Myometrial cell (primary cell): Measurements from ENCODE around the gene PEG3. TPM values are rescaled to one million over a fixed set of nuclear protein-coding genes. Genes with fewer than 3 reads are reported as not detected.

ENCODE experiments used
- total RNA-seq: library from RNA; depleted of rRNA; stranded (reverse); fragments of >200 nt; gene quantifications from 2 replicates; pipeline ENCODE4 v1.2.3, GENCODE V29; 2015

PEG3 gene
- total RNA-seq: 0.29 TPM in 1 of 2 replicates, not detected in the other

DNA sequence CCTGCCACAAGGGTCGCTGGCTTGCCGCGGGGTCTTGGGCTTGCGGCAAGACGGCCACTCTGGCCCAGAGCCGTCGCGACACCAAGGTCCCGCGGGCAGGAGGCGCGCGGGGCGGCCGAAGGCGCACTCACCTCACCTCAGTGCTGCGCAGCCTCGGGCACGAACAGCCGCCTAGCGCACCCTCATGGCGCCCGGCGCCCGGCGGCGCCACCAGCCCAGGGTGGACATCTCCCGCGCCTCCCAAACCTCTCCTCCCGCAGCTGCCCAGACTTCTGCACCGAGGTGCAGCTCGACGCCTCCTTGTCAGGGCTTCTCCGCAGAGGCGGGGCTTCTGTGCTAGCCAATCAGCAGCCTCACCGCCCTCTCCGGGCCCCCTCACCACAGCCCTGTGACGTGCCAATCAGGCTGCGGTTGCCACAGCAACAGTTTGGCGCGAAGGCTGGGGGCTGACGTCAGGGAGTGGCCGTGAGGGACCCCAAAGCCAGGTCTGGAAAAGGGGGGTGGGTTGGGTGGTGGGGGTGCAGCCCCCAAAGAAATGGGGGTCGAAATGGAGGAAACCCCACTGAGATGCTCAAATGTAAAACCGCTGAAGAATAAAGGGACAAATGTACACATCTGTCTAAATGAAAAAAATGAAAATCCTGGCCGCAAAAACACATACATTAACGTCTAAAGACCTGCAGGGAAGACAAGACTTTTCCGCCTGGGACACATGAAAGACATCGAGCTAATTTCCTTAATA is at the start of gene PEG3, which contains the start of gene ZIM2:
Gene PEG3 (minus strand): TSS at position 276 of the 742 bp plus-strand sequence. CDS start 16,071 bp downstream, outside the sequence.
Gene ZIM2 (minus strand): TSS at position 276 of the 742 bp plus-strand sequence. CDS start 16,449 bp downstream, outside the sequence.

Other genes with a start within 250 kb of the PEG3 start
- 3.5 and 4.4 TPM in 2 replicates for gene ZNF71, start 245.4 kb downstream of the PEG3 start, total RNA-seq
- gene SMIM17, start 197.6 kb downstream of the PEG3 start, total RNA-seq: 0.18 TPM in 1 of 2 replicates, not detected in the other
- not detected in 2 replicates for gene ZNF835, start 169.0 kb downstream of the PEG3 start, total RNA-seq
- gene ZIM2, start within 50 bp of the PEG3 start, total RNA-seq: not detected in 2 replicates